ENCODE data around the gene PHOX2A. TPM values are rescaled to one million over a fixed set of nuclear protein-coding genes. Genes with fewer than 3 reads are reported as not detected.

PHOX2A gene
- total RNA-seq, 1 donor from 2014 or later: not detected

DNA sequence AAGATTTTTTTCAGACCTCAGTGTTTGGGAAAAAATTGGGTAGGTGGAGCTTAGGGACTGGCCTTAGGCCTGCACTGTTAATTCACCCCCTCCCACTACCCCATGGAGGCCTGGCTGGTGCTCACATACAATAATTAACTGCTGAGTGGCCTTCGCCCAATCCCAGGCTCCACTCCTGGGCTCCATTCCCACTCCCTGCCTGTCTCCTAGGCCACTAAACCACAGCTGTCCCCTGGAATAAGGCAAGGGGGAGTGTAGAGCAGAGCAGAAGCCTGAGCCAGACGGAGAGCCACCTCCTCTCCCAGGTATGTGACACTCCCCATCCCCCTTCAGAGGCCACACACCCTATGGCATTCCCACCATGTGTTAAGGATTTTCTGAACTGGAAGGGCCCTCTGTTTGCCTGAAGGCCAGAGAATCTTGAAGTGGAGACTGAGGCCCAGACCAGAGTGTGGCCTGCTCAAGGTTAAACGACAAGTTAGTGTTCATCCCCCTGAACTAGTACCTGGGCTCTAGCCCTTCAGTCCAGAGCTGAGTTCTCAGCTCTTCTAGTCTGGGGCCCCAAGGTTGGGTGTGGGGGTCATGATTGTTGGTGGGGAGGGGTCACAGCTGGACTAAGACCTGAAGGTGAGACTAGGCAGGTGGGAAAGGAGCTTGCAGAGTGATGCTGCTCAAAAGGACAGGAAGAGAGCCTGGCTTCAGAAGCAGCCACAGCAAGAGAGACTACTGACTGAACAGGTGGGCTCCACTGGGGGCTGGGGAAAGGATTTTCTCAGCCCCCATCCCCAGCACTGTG, 54.3 kb downstream of the PHOX2A start:
- peak; percentile 81 for DNase-seq (ENCODE audit: low read depth)

Other genes with a start within 250 kb of the PHOX2A start
- 2.4 and 4.1 TPM in 2 replicates for gene IL18BP, start 245.3 kb downstream of the PHOX2A start, total RNA-seq
- gene NUMA1, start 163.6 kb downstream of the PHOX2A start, total RNA-seq: 177 and 218 TPM in 2 replicates
- gene LRRC51, start 163.3 kb downstream of the PHOX2A start, total RNA-seq: 2.7 and 4.0 TPM in 2 replicates
- gene LAMTOR1, start 140.9 kb downstream of the PHOX2A start, total RNA-seq: 111 and 118 TPM in 2 replicates
- not detected in 2 replicates for gene TOMT, start 138.3 kb downstream of the PHOX2A start, total RNA-seq
- 23.1 and 25.3 TPM in 2 replicates for gene ANAPC15, start 131.5 kb downstream of the PHOX2A start, total RNA-seq
- gene FOLR3, start 108.5 kb downstream of the PHOX2A start, total RNA-seq: not detected in 2 replicates
- 34.8 and 39.0 TPM in 2 replicates for gene FOLR1, start 52.0 kb downstream of the PHOX2A start, total RNA-seq
- gene FOLR2, start 27.4 kb downstream of the PHOX2A start, total RNA-seq: not detected in 2 replicates
- gene INPPL1, start 19.4 kb downstream of the PHOX2A start, total RNA-seq: 490 and 646 TPM in 2 replicates
- gene CLPB, start 190.4 kb upstream of the PHOX2A start, total RNA-seq: 32.5 and 35.2 TPM in 2 replicates

Measured in myocyte (in vitro differentiated cells).